ENCODE data around the gene LRRC45. TPM values are rescaled to one million over a fixed set of nuclear protein-coding genes. Genes with fewer than 3 reads are reported as not detected.

The LRRC45 gene
- total RNA-seq, 6 experiments from 2014 or later = 6.8 to 10.5 (median 10.0) TPM

- TF ChIP-seq CTCF (IDR thresholded peaks at IDR 0.05) = no peak
- no peak for DNase-seq
- peaks cover 3% of the 10 kb centered on the region; the same call in 1 of the 2 replicates for H3K27me3 Mint-ChIP-seq (ENCODE audit: insufficient read depth)
- no peaks in the 10 kb centered on the region for H3K9me3 Mint-ChIP-seq
- no peak overlapping the region for H3K4me3 Mint-ChIP-seq
- H3K4me1 Mint-ChIP-seq (ENCODE audit: low read depth) = peaks cover 10% of the 10 kb centered on the region; the same call in 1 of the 2 replicates
- H3K36me3 Mint-ChIP-seq (ENCODE audit: low read depth) = peaks cover 3% of the 10 kb centered on the region; the same call in 1 of the 2 replicates
- H3K27ac Mint-ChIP-seq = peak overlapping the region; percentile 18; the same call in 1 of the 2 replicates
These were observed 32.2 kb downstream of the LRRC45 start for GRCh38 chr17:82055023-82055964.

- no peak for DNase-seq
- Mint-ChIP-seq H3K4me1 (ENCODE audit: low read depth) (peaks cover 10% of the 10 kb centered on the region; the same call in 1 of the 2 replicates), H3K9me3 (no peaks in the 10 kb centered on the region), H3K27ac (no peak overlapping the region), H3K4me3 (no peak overlapping the region), H3K27me3 (ENCODE audit: insufficient read depth) (peaks cover 5% of the 10 kb centered on the region; the same call in 1 of the 2 replicates), H3K36me3 (ENCODE audit: low read depth) (peaks cover 4% of the 10 kb centered on the region; the same call in 1 of the 2 replicates)
- no peak for TF ChIP-seq CTCF (IDR thresholded peaks at IDR 0.05)
These were observed 33.0 kb downstream of the LRRC45 start for GRCh38 chr17:82055965-82056728.

GRCh38 chr17:82056729-82057621 is 33.9 kb downstream of the LRRC45 start:
- DNase-seq = no peak
- no peak overlapping the region for H3K27ac Mint-ChIP-seq
- H3K4me3 Mint-ChIP-seq = no peak overlapping the region
- TF ChIP-seq CTCF (IDR thresholded peaks at IDR 0.05) = no peak
- H3K4me1 Mint-ChIP-seq (ENCODE audit: low read depth) = peaks cover 10% of the 10 kb centered on the region; the same call in 1 of the 2 replicates
- H3K9me3 Mint-ChIP-seq = no peaks in the 10 kb centered on the region
- peaks cover 5% of the 10 kb centered on the region; the same call in 1 of the 2 replicates for H3K27me3 Mint-ChIP-seq (ENCODE audit: insufficient read depth)
- H3K36me3 Mint-ChIP-seq (ENCODE audit: low read depth) = peaks cover 4% of the 10 kb centered on the region; the same call in 1 of the 2 replicates

GRCh38 chr17:82058230-82058854 is 35.2 kb downstream of the LRRC45 start:
- Mint-ChIP-seq H3K4me3 (no peak overlapping the region), H3K27ac (no peak overlapping the region), H3K27me3 (ENCODE audit: insufficient read depth) (peaks cover 5% of the 10 kb centered on the region; the same call in 1 of the 2 replicates), H3K9me3 (no peaks in the 10 kb centered on the region), H3K36me3 (ENCODE audit: low read depth) (peaks cover 4% of the 10 kb centered on the region; the same call in 1 of the 2 replicates), H3K4me1 (ENCODE audit: low read depth) (peaks cover 2% of the 10 kb centered on the region; the same call in 1 of the 2 replicates)
- no peak for DNase-seq
- TF ChIP-seq CTCF (IDR thresholded peaks at IDR 0.05) = no peak
